Esophagus squamous epithelium (tissue), 5 donors: ENCODE measurements around the gene STMP1. TPM values are rescaled to one million over a fixed set of nuclear protein-coding genes. Genes with fewer than 3 reads are reported as not detected.
A peak's percentile ranks its signal among the peaks of the same experiment; 100 is the strongest.

ENCODE experiments used
- DNase-seq: peaks from one replicate; lab custom pipeline; 2025; lab: John Stamatoyannopoulos, UW
- H3K27ac ChIP-seq, 4 donors: fragments of 200-600 bp; sonication (generic); one replicate each; pipeline ENCODE4 v1.5.1; 2016 to 2019; ENCODE audit warnings: mild to moderate bottlenecking in 1 of 4
- H3K27me3 ChIP-seq, 4 donors: fragments of 200-600 bp; sonication (generic); 1 replicate in 3 of 4; 2 replicates in 1 of 4; pipeline versions ENCODE4 v1.5.1 to v1.6.0; 2017 to 2021; ENCODE audit warnings: antibody characterized with exemption in 1 of 4
- H3K36me3 ChIP-seq, 3 donors: fragments of 200-600 bp; sonication (generic); one replicate each; pipeline ENCODE4 v1.5.1; 2016 to 2019
- H3K4me1 ChIP-seq, 3 donors: fragments of 200-600 bp; sonication (generic); one replicate each; pipeline ENCODE4 v1.5.1; 2017 to 2019
- H3K4me3 ChIP-seq, 4 donors: fragments of 200-600 bp; sonication (generic); 1 replicate in 3 of 4; 2 replicates in 1 of 4; pipeline ENCODE4 v1.5.1; 2016 to 2019; ENCODE audit warnings: mild to moderate bottlenecking in 2 of 4, moderate library complexity in 1 of 4
- H3K9me3 ChIP-seq, 3 donors: fragments of 200-600 bp; sonication (generic); one replicate each; pipeline ENCODE4 v1.5.1; 2016 to 2019
- CTCF ChIP-seq, 6 experiments: fragments of 450-650 bp in 4 of 6; fragments of 200-600 bp in 2 of 6; sonication (generic) in 2 of 6; IDR thresholded peaks; one replicate each; pipeline ENCODE4 v1.5.1; 2016 to 2019; ENCODE audit warnings: antibody characterized with exemption in 6 of 6, mild to moderate bottlenecking in 4 of 6, moderate library complexity in 4 of 6
- POLR2A ChIP-seq, 4 donors: fragments of 450-650 bp; IDR thresholded peaks; one replicate each; pipeline ENCODE4 v1.6.1; 2017; ENCODE audit warnings: antibody characterized with exemption in 4 of 4, mild to moderate bottlenecking in 4 of 4, moderate library complexity in 3 of 4
- WGBS, 2 donors: methylation state at CpG; one replicate each; pipeline ENCODE4 v1.1.5; 2018; 5-methylcytosine and 5-hydroxymethylcytosine counted together
- intact Hi-C: fragments of 100-400 bp; cut with DNase I; formaldehyde crosslinking; loops from one replicate; pipeline ENCODE4 v1.15.0; 2022
- total RNA-seq, 4 donors: library from RNA; depleted of rRNA; stranded (reverse); fragments of >200 nt; gene quantifications; one replicate each; pipeline ENCODE4 v1.1.0, GENCODE V29; 2016
- donor health status: DM: yes; HTN: yes; CAD: no.

Gene STMP1
- total RNA-seq, 4 donors from 2014 or later: 19.2 to 25.6 (median 23.1) TPM

- no peak overlapping the region for H3K27ac ChIP-seq
- H3K27me3 ChIP-seq: no peaks in the 10 kb centered on the region
- WGBS, 2 donors: 74 to 78% methylated on average over 3 of the region's 3 CpGs
- DNase-seq: no peak
- H3K9me3 ChIP-seq: no peaks in the 10 kb centered on the region
- H3K4me3 ChIP-seq: no peak overlapping the region
- no peak for TF ChIP-seq POLR2A (IDR thresholded peaks at IDR 0.05)
- no peak for TF ChIP-seq CTCF (IDR thresholded peaks at IDR 0.05)
- intact Hi-C loops: no loop called here
- H3K36me3 ChIP-seq: peaks cover 0 to 99% (median 12%) of the 10 kb centered on the region in 3 donors
- no peaks in the 10 kb centered on the region for H3K4me1 ChIP-seq
Measured at GRCh38 chr7:135644729-135645128, 17.6 kb upstream of the STMP1 start.

DNA sequence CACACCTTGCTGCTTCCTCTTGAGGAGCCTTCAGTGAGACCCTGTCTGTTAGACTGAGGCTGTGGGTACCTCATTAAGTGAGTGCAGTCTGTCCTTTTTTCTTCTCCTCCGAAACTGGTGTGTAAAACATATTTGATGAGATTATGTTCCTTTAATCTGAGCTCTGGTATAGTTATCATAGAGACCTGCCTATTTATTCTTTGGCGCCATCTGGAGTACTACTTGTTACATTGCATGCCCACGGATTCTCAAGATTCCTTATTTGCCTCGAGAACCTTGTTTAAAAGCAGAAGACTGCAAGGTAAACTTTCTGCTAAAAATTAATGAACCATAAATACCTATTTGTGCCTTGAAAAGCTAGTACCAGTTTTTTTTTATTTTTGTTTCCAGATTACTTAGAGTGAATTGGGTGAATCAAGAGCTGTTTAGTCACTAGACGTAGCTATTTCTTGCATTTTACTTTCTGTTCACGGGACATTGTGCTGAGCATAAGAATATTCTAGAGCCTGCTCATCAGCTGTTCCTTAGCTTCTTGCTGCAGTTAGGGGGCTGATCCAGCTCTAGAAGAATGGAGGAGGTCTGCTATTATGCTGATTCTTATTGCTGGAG lies 16.9 kb upstream of the STMP1 start:
- no peak for DNase-seq
- no peak overlapping the region for H3K27ac ChIP-seq
- H3K9me3 ChIP-seq: no peaks in the 10 kb centered on the region
- 37 to 41% methylated on average over 6 of the region's 6 CpGs for WGBS, 2 donors
- H3K27me3 ChIP-seq: no peaks in the 10 kb centered on the region
- H3K4me3 ChIP-seq: no peak overlapping the region
- no peaks in the 10 kb centered on the region for H3K4me1 ChIP-seq
- intact Hi-C loops: no loop called here
- peaks cover 0 to 94% (median 12%) of the 10 kb centered on the region in 3 donors for H3K36me3 ChIP-seq
- TF ChIP-seq POLR2A (IDR thresholded peaks at IDR 0.05): no peak
- TF ChIP-seq CTCF (IDR thresholded peaks at IDR 0.05): peak; percentile 26 to 77 (median 62)

- Histone ChIP-seq H3K4me3 (no peak overlapping the region), H3K27me3 (no peaks in the 10 kb centered on the region), H3K9me3 (no peaks in the 10 kb centered on the region), H3K36me3 (peaks cover 0 to 80% (median 12%) of the 10 kb centered on the region in 3 donors), H3K4me1 (no peaks in the 10 kb centered on the region), H3K27ac (no peak overlapping the region)
- no peak for DNase-seq
- TF ChIP-seq POLR2A (IDR thresholded peaks at IDR 0.05) (no peak), CTCF (IDR thresholded peaks at IDR 0.05) (no peak)
- 71 to 89% methylated on average over 1 of the region's 1 CpG for WGBS, 2 donors
- intact Hi-C loops: no loop called here
Measured at GRCh38 chr7:135647755-135648154, 14.6 kb upstream of the STMP1 start.

- no peaks in the 10 kb centered on the region for H3K4me1 ChIP-seq
- no peak overlapping the region for H3K27ac ChIP-seq
- no peaks in the 10 kb centered on the region for H3K27me3 ChIP-seq
- intact Hi-C loops: no loop called here
- TF ChIP-seq POLR2A (IDR thresholded peaks at IDR 0.05) (no peak), CTCF (IDR thresholded peaks at IDR 0.05) (no peak)
- WGBS, 2 donors: 87 to 91% methylated on average over 7 of the region's 7 CpGs
- H3K36me3 ChIP-seq: peaks cover 0 to 75% (median 12%) of the 10 kb centered on the region in 3 donors
- H3K4me3 ChIP-seq: no peak overlapping the region
- H3K9me3 ChIP-seq: no peaks in the 10 kb centered on the region
- DNase-seq: no peak
Measured at GRCh38 chr7:135648235-135648634, 14.1 kb upstream of the STMP1 start.

DNA sequence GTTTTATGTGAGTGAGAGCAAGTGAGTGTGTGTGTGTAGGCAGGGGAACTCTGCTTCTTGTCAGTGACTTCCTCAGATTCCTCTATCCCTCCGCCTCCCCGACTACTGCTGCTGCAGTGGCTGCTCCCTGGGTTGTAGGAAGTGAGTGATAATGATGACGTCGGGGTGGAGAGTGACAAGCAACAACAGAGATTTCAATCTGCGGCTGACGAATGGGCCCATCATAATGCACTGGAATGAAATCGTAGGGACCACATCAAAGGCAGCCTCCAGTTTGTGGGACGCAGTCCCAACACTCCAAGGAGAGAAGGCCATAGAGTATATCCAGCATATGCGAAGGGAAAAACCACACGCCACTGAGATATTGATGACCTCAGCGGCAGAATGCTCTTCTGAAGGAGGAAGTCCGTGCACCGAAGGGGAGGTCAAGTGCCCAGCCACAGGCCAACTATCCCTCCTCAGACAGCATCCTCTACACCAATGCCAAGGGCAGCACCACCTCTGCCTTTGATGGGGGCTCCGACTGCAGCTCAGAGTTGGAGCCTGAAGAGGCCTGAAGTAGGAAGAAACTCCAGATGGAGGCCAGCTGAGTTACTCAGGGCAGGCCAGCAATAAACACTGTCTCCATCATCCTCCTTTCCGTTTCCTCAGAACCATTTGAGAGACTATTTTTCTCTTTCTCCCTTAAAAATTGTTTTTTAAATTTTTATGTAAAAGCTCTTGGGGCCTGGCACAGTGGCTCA lies 11.3 kb upstream of the STMP1 start:
- no peak for DNase-seq
- no peak overlapping the region for H3K27ac ChIP-seq

More for the DNA sequence above, 11.3 kb upstream of the STMP1 start:
- Histone ChIP-seq H3K27me3 (no peaks in the 10 kb centered on the region), H3K4me1 (no peaks in the 10 kb centered on the region), H3K36me3 (peaks cover 0 to 48% (median 0%) of the 10 kb centered on the region in 3 donors), H3K4me3 (no peak overlapping the region), H3K9me3 (no peaks in the 10 kb centered on the region)
- 69 to 72% methylated on average over 14 of the region's 15 CpGs for WGBS, 2 donors
- TF ChIP-seq POLR2A (IDR thresholded peaks at IDR 0.05) (no peak), CTCF (IDR thresholded peaks at IDR 0.05) (no peak)
- intact Hi-C loops: no loop called here
